ENCODE measurements around the gene KCNH2. TPM values are rescaled to one million over a fixed set of nuclear protein-coding genes. Genes with fewer than 3 reads are reported as not detected.

Gene KCNH2, protein sequence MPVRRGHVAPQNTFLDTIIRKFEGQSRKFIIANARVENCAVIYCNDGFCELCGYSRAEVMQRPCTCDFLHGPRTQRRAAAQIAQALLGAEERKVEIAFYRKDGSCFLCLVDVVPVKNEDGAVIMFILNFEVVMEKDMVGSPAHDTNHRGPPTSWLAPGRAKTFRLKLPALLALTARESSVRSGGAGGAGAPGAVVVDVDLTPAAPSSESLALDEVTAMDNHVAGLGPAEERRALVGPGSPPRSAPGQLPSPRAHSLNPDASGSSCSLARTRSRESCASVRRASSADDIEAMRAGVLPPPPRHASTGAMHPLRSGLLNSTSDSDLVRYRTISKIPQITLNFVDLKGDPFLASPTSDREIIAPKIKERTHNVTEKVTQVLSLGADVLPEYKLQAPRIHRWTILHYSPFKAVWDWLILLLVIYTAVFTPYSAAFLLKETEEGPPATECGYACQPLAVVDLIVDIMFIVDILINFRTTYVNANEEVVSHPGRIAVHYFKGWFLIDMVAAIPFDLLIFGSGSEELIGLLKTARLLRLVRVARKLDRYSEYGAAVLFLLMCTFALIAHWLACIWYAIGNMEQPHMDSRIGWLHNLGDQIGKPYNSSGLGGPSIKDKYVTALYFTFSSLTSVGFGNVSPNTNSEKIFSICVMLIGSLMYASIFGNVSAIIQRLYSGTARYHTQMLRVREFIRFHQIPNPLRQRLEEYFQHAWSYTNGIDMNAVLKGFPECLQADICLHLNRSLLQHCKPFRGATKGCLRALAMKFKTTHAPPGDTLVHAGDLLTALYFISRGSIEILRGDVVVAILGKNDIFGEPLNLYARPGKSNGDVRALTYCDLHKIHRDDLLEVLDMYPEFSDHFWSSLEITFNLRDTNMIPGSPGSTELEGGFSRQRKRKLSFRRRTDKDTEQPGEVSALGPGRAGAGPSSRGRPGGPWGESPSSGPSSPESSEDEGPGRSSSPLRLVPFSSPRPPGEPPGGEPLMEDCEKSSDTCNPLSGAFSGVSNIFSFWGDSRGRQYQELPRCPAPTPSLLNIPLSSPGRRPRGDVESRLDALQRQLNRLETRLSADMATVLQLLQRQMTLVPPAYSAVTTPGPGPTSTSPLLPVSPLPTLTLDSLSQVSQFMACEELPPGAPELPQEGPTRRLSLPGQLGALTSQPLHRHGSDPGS
- total RNA-seq, result 0.21 and 0.24 TPM in 2 replicates

DNA sequence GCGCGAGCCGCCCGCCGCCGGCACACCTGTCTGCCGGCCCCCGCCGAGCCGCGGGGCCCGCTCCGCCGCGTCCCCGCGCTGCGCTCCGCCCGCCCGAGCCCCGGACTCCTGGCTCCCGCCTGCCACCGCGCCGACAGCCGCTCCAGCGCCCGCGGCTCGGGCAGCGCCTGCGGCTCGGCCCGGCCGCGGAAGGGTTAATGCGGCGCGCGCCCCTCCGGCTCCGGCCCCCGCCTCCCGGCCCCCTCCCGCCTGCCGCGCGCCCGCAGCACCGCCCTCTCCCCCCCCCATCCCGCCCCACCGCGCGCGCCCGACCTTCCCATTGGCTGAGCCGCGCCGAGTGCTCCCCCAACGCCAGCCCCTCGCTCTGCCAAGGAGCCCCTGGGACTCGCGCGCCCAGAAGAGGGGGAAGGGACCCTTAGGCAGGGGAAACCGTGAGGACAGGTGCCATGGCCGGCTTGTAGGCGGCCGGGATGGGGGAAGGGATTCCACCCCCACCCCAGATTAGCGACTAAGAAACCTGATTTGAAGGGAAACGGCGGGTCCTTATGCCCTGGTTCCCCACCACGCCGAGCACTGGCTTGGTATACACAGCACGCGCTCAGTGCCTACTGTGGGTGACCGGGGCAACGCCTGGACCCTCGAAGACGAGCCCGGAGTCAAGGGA lies at the start of gene KCNH2:
KCNH2 (minus strand) TSS at position 196 of the 664 bp plus-strand sequence. CDS start 408 bp downstream, outside the sequence.

DNA sequence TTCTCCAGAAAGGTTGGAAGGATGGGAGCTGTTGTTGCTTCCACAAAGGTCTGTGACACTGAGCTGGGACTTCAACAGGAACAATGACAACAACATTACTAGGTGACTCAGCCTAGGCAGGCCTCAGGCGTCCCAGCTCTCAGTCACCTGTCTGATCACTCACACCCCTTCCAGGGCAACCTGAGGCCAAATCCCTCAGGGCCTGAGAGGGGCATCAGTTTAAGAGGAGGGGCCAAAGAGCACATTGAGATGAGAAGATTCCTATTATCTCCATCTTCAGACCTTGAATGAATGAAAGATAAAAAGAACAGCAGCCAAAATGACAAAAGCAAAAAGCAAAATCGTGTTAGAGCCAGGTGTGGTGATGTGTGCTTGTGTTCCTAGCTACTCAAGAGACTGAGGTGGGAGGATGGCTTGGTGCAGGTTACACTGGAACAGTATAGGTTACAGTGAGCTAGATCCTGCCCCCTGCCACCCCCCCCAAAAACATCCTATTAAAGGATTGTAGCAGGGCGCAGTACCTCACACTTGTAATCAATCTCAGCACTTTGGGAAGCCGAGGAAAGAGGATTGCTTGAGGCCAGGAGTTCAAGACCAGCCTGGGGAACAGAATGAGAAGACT lies 46.4 kb upstream of the KCNH2 start, which contains the start of gene ATG9B:
ATG9B (minus strand) TSS at position 60 of the 622 bp plus-strand sequence. CDS start 71 bp downstream, outside the sequence.

GRCh38 chr7:150990416-150991186 lies 12.5 kb upstream of the KCNH2 start, which contains the start of gene NOS3:
NOS3 (plus strand) TSS chr7:150991017; CDS start chr7:150993804, 2,787 bp downstream.

Other genes with a start within 250 kb of the KCNH2 start
- 0.24 and 0.64 TPM in 2 replicates for gene GIMAP5, start 240.9 kb downstream of the KCNH2 start, total RNA-seq
- gene TMEM176B, start 178.0 kb downstream of the KCNH2 start, total RNA-seq, result not detected in 2 replicates
- not detected in 2 replicates for gene TMEM176A, start 177.6 kb downstream of the KCNH2 start, total RNA-seq
- gene AOC1, start 125.8 kb downstream of the KCNH2 start, total RNA-seq, result 0.96 TPM in 1 of 2 replicates, not detected in the other
- gene NOS3, start 12.7 kb upstream of the KCNH2 start, total RNA-seq, result 0.64 TPM in 1 of 2 replicates, not detected in the other
- gene ATG9B, start 46.2 kb upstream of the KCNH2 start, total RNA-seq, result 0.24 TPM in 1 of 2 replicates, not detected in the other
- 13.9 and 14.9 TPM in 2 replicates for gene ABCB8, start 50.1 kb upstream of the KCNH2 start, total RNA-seq
- 0.21 TPM in 1 of 2 replicates, not detected in the other for gene ASIC3, start 70.2 kb upstream of the KCNH2 start, total RNA-seq
- gene CDK5, start 79.6 kb upstream of the KCNH2 start, total RNA-seq, result 14.1 and 18.1 TPM in 2 replicates
- 27.5 and 48.2 TPM in 2 replicates for gene SLC4A2, start 81.3 kb upstream of the KCNH2 start, total RNA-seq
- 71.0 and 78.1 TPM in 2 replicates for gene FASTK, start 102.5 kb upstream of the KCNH2 start, total RNA-seq
- gene TMUB1, start 105.2 kb upstream of the KCNH2 start, total RNA-seq, result 26.9 and 27.2 TPM in 2 replicates
- gene AGAP3, start 108.2 kb upstream of the KCNH2 start, total RNA-seq, result 99.0 and 106 TPM in 2 replicates
- gene GBX1, start 189.4 kb upstream of the KCNH2 start, total RNA-seq, result 0.24 TPM in 1 of 2 replicates, not detected in the other
- not detected in 2 replicates for gene ASB10, start 208.9 kb upstream of the KCNH2 start, total RNA-seq
- not detected in 2 replicates for gene H2BK1, start 232.2 kb upstream of the KCNH2 start, total RNA-seq
- gene ABCF2, start 248.9 kb upstream of the KCNH2 start, total RNA-seq, result 70.1 and 85.5 TPM in 2 replicates

Data from tracheal epithelial cell (primary cell).